ENCODE results near the gene ADGRA1.

Gene ADGRA1

GRCh38 chr10:133055470-133055869 lies 32.3 kb upstream of the ADGRA1 start:
- no peak overlapping the region for H3K4me3 ChIP-seq (ENCODE audit: low read depth, low read length)

GRCh38 chr10:133056001-133056400 lies 31.7 kb upstream of the ADGRA1 start:
- no peak overlapping the region for H3K4me3 ChIP-seq (ENCODE audit: low read depth, low read length)

- H3K4me3 ChIP-seq (ENCODE audit: low read depth, low read length) = no peak overlapping the region
These were observed 31.0 kb upstream of the ADGRA1 start for GRCh38 chr10:133056651-133057178.

GRCh38 chr10:133058331-133059092 lies 29.2 kb upstream of the ADGRA1 start:
- no peak overlapping the region for H3K4me3 ChIP-seq (ENCODE audit: low read depth, low read length)

GRCh38 chr10:133059093-133059470 lies 28.6 kb upstream of the ADGRA1 start:
- H3K4me3 ChIP-seq (ENCODE audit: low read depth, low read length) = no peak overlapping the region

GRCh38 chr10:133059571-133059970 lies 28.2 kb upstream of the ADGRA1 start:
- H3K4me3 ChIP-seq (ENCODE audit: low read depth, low read length) = no peak overlapping the region

GRCh38 chr10:133060022-133060421 lies 27.7 kb upstream of the ADGRA1 start:
- H3K4me3 ChIP-seq (ENCODE audit: low read depth, low read length) = no peak overlapping the region

GRCh38 chr10:133060466-133060865 lies 27.3 kb upstream of the ADGRA1 start:
- no peak overlapping the region for H3K4me3 ChIP-seq (ENCODE audit: low read depth, low read length)

- no peak overlapping the region for H3K4me3 ChIP-seq (ENCODE audit: low read depth, low read length)
These were observed 26.8 kb upstream of the ADGRA1 start for GRCh38 chr10:133060881-133061280.

- H3K4me3 ChIP-seq (ENCODE audit: low read depth, low read length) = no peak overlapping the region
These were observed 26.3 kb upstream of the ADGRA1 start for GRCh38 chr10:133061296-133062038.

GRCh38 chr10:133062085-133062484 lies 25.6 kb upstream of the ADGRA1 start:
- no peak overlapping the region for H3K4me3 ChIP-seq (ENCODE audit: low read depth, low read length)

- H3K4me3 ChIP-seq (ENCODE audit: low read depth, low read length) = no peak overlapping the region
These were observed 25.1 kb upstream of the ADGRA1 start for GRCh38 chr10:133062635-133063034.

GRCh38 chr10:133067149-133068105 lies 20.3 kb upstream of the ADGRA1 start:
- no peak overlapping the region for H3K4me3 ChIP-seq (ENCODE audit: low read depth, low read length)

GRCh38 chr10:133068111-133069032 lies 19.4 kb upstream of the ADGRA1 start:
- H3K4me3 ChIP-seq (ENCODE audit: low read depth, low read length) = no peak overlapping the region

- H3K4me3 ChIP-seq (ENCODE audit: low read depth, low read length) = no peak overlapping the region
These were observed 18.6 kb upstream of the ADGRA1 start for GRCh38 chr10:133069033-133069525.

- H3K4me3 ChIP-seq (ENCODE audit: low read depth, low read length) = no peak overlapping the region
These were observed 17.3 kb upstream of the ADGRA1 start for GRCh38 chr10:133070405-133070804.

- H3K4me3 ChIP-seq (ENCODE audit: low read depth, low read length) = no peak overlapping the region
These were observed 16.9 kb upstream of the ADGRA1 start for GRCh38 chr10:133070810-133071209.

GRCh38 chr10:133071733-133072132 lies 16.0 kb upstream of the ADGRA1 start:
- no peak overlapping the region for H3K4me3 ChIP-seq (ENCODE audit: low read depth, low read length)

GRCh38 chr10:133072196-133072595 lies 15.5 kb upstream of the ADGRA1 start:
- no peak overlapping the region for H3K4me3 ChIP-seq (ENCODE audit: low read depth, low read length)
